HepG2 (cell line): ENCODE results near the gene CYP11A1. TPM values are rescaled to one million over a fixed set of nuclear protein-coding genes. Genes with fewer than 3 reads are reported as not detected.

Experiments
- GLI4 ChIP-seq: sonication (generic); formaldehyde crosslinking; IDR thresholded peaks from 2 replicates; pipeline ENCODE4 v1.5.1; 2020; ENCODE audit warnings: missing genetic modification reagents, mild to moderate bottlenecking, moderate library complexity, borderline replicate concordance
- HNRNPUL1 ChIP-seq: fragments of 200-400 bp; formaldehyde crosslinking; IDR thresholded peaks from 2 replicates; pipeline ENCODE4 v1.6.1; 2017; ENCODE audit warnings: low read depth, mild to moderate bottlenecking, low read length, moderate library complexity
- HOXA7 ChIP-seq: sonication (generic); formaldehyde crosslinking; IDR thresholded peaks from 2 replicates; pipeline ENCODE4 v1.8.1; 2022; ENCODE audit warnings: mild to moderate bottlenecking, missing genetic modification reagents, moderate library complexity
- HOXA9 ChIP-seq: sonication (generic); formaldehyde crosslinking; IDR thresholded peaks from 2 replicates; pipeline ENCODE4 v1.8.1; 2022; ENCODE audit warnings: missing genetic modification reagents, mild to moderate bottlenecking, moderate library complexity, borderline replicate concordance
- MTA3 ChIP-seq: sonication (generic); formaldehyde crosslinking; IDR thresholded peaks from 2 replicates; pipeline ENCODE4 v1.4.0; 2020; ENCODE audit warnings: missing genetic modification reagents
- MYPOP ChIP-seq: sonication (generic); formaldehyde crosslinking; IDR thresholded peaks from 2 replicates; pipeline ENCODE4 v1.8.1; 2023; ENCODE audit warnings: mild to moderate bottlenecking, moderate library complexity, missing genetic modification reagents
- NCOA5 ChIP-seq: sonication (generic); formaldehyde crosslinking; IDR thresholded peaks from 2 replicates; pipeline ENCODE4 v1.4.0; 2020; ENCODE audit warnings: missing genetic modification reagents
- NFATC3 ChIP-seq: sonication (generic); formaldehyde crosslinking; IDR thresholded peaks from 2 replicates; pipeline ENCODE4 v1.5.1; 2020; ENCODE audit warnings: mild to moderate bottlenecking, missing genetic modification reagents
- NPAS2 ChIP-seq: sonication (generic); formaldehyde crosslinking; IDR thresholded peaks from 2 replicates; pipeline ENCODE4 v1.8.0; 2022; ENCODE audit warnings: mild to moderate bottlenecking, missing genetic modification reagents, borderline replicate concordance
- NR3C1 ChIP-seq: sonication (generic); formaldehyde crosslinking; IDR thresholded peaks from 2 replicates; pipeline ENCODE4 v1.4.0; 2020; ENCODE audit warnings: missing genetic modification reagents
- PHF21A ChIP-seq: sonication (generic); formaldehyde crosslinking; IDR thresholded peaks from 2 replicates; pipeline ENCODE4 v1.5.0; 2020; ENCODE audit warnings: mild to moderate bottlenecking, missing genetic modification reagents
- SMAD3 ChIP-seq: sonication (generic); formaldehyde crosslinking; IDR thresholded peaks from 2 replicates; pipeline ENCODE4 v1.4.0; 2020; ENCODE audit warnings: missing genetic modification reagents
- TBX3 ChIP-seq: fragments of 450-650 bp; IDR thresholded peaks from 2 replicates; pipeline ENCODE4 v1.6.1; 2017; ENCODE audit warnings: antibody characterized with exemption, mild to moderate bottlenecking, inconsistent platforms, borderline replicate concordance
- TEF ChIP-seq: sonication (generic); formaldehyde crosslinking; IDR thresholded peaks from 2 replicates; pipeline ENCODE4 v1.5.0; 2020; ENCODE audit warnings: missing genetic modification reagents
- ZNF224 ChIP-seq: sonication (generic); formaldehyde crosslinking; IDR thresholded peaks from 2 replicates; pipeline ENCODE4 v1.5.0; 2020; ENCODE audit warnings: mild to moderate bottlenecking, missing genetic modification reagents
- ZNF318 ChIP-seq: sonication (generic); formaldehyde crosslinking; IDR thresholded peaks from 2 replicates; pipeline ENCODE4 v1.4.0; 2020; ENCODE audit warnings: mild to moderate bottlenecking, missing genetic modification reagents
- ZNF460 ChIP-seq: sonication (generic); formaldehyde crosslinking; IDR thresholded peaks from 2 replicates; pipeline ENCODE4 v1.5.1; 2020; ENCODE audit warnings: missing genetic modification reagents, mild to moderate bottlenecking, borderline replicate concordance
- ZNF570 ChIP-seq: sonication (generic); formaldehyde crosslinking; IDR thresholded peaks from 2 replicates; pipeline ENCODE4 v1.4.0; 2020; ENCODE audit warnings: mild to moderate bottlenecking, missing genetic modification reagents, borderline replicate concordance
- ZNF776 ChIP-seq: sonication (generic); formaldehyde crosslinking; IDR thresholded peaks from 2 replicates; pipeline ENCODE4 v1.4.0; 2020; ENCODE audit warnings: mild to moderate bottlenecking, missing genetic modification reagents
- ZNF850 ChIP-seq: sonication (generic); formaldehyde crosslinking; conservative IDR thresholded peaks from 2 replicates; pipeline ENCODE4 v1.9.0; 2021; ENCODE audit warnings: mild to moderate bottlenecking, missing genetic modification reagents
- polyA plus RNA-seq, 8 experiments: library from polyadenylated mRNA; depleted of rRNA in 3 of 8; stranded (reverse) in 7 of 8; unstranded in 1 of 8; fragments of >200 nt; fragmentation: Illumina TruSeq in 4 of 8; extraction: Trizol in 4 of 8; gene quantifications; 2 replicates each; pipeline versions ENCODE4 v1.2.1 to v1.2.3, GENCODE V29; 2011 to 2016; ENCODE audit warnings: low read depth in 4 of 8, missing spikeins in 1 of 8, mixed read lengths in 1 of 8; ENCODE audit not compliant: insufficient read depth in 1 of 8
- total RNA-seq, 5 experiments: library from RNA; depleted of rRNA; stranded (reverse); fragments of >200 nt; fragmentation: Illumina TruSeq; extraction: Trizol; gene quantifications; 2 replicates each; pipeline ENCODE4 v1.2.3, GENCODE V29; 2016; ENCODE audit warnings: low read depth in 1 of 5

The CYP11A1 gene
- total and polyA plus RNA-seq, 2 of the 13 experiments (the other 11 are each of a cell fraction or from before 2014, with no cell fraction given) = 0.66 to 0.92 TPM

GRCh38 chr15:74365598-74366445, 1.6 kb downstream of the CYP11A1 start (continued):
- TF ChIP-seq ZNF318 (CRISPR knock-in tag) = 0 out of 2 replicates have a peak, but pooled peaks have one; percentile 26
- no peak; the same call in 1 of the 2 replicates for TF ChIP-seq ZNF776
- TF ChIP-seq MYPOP (CRISPR knock-in tag) = peak; percentile 99
- no peak for TF ChIP-seq TEF
- TF ChIP-seq NCOA5 (CRISPR knock-in tag) = no peak
- no peak for TF ChIP-seq TBX3
- no peak for TF ChIP-seq ZNF570 (CRISPR knock-in tag)
- TF ChIP-seq NR3C1 (CRISPR knock-in tag) = no peak
- no peak for TF ChIP-seq HOXA9
- no peak for TF ChIP-seq MTA3 (CRISPR knock-in tag)
- TF ChIP-seq SMAD3 = no peak
- no peak for TF ChIP-seq NPAS2 (CRISPR knock-in tag)
- no peak for TF ChIP-seq HOXA7 (CRISPR knock-in tag)
- TF ChIP-seq ZNF850 = no peak
- TF ChIP-seq GLI4 = peak; percentile 90; the same call in 1 of the 2 replicates
- peak; percentile 45; the same call in 1 of the 2 replicates for TF ChIP-seq PHF21A (CRISPR knock-in tag)
- no peak for TF ChIP-seq NFATC3
- no peak for TF ChIP-seq ZNF224 (CRISPR knock-in tag)
- no peak for TF ChIP-seq ZNF460 (CRISPR knock-in tag)
- TF ChIP-seq HNRNPUL1 = no peak
